H1 (cell line): ENCODE measurements around the gene TK1. TPM values are rescaled to one million over a fixed set of nuclear protein-coding genes. Genes with fewer than 3 reads are reported as not detected.

Experiments
- CTCF ChIA-PET: fragments of 300-600 bp; sonication (Branson Sonifier 250); formaldehyde crosslinking; loops from one replicate; lab custom pipeline; 2021; ENCODE audit not compliant: partially characterized antibody; lab: Charles Lee
- POLR2A ChIA-PET: fragments of 300-600 bp; sonication (Branson Sonifier 250); formaldehyde crosslinking; loops from one replicate; lab custom pipeline; 2021; ENCODE audit warnings: inconsistent platforms; ENCODE audit not compliant: partially characterized antibody; lab: Charles Lee
- DNase-seq, 2 experiments: peaks; one replicate each; pipeline versions ENCODE4 v3.0.0 to v3.0.0-alpha.2; 2010 to 2022; ENCODE audit warnings: low spot score in 2 of 2, low read depth in 1 of 2, mixed read lengths in 1 of 2
- FAIRE-seq: peaks from 2 replicates; lab custom pipeline; 2011; peaks lifted over from hg19 to GRCh38; lab: Jason Lieb, UNC
- H2AFZ ChIP-seq: 2 replicates; pipeline ENCODE4 v1.8.1; 2012; ENCODE audit warnings: low read length, inconsistent platforms
- H2AK5ac ChIP-seq: 2 replicates; pipeline ENCODE4 v1.6.1; 2013; ENCODE audit warnings: low read depth, low read length
- H2BK120ac ChIP-seq: replicated peaks from 2 replicates; pipeline ENCODE3; 2013; ENCODE audit warnings: low read depth, low read length, inconsistent platforms
- H2BK12ac ChIP-seq: 2 replicates; pipeline ENCODE4 v1.6.1; 2013; ENCODE audit warnings: low read depth, low read length
- H2BK15ac ChIP-seq: 2 replicates; pipeline ENCODE4 v1.6.1; 2013; ENCODE audit warnings: low read length
- H2BK20ac ChIP-seq: 2 replicates; pipeline ENCODE4 v1.6.1; 2013; ENCODE audit warnings: low read length
- H2BK5ac ChIP-seq: 2 replicates; pipeline ENCODE4 v1.6.1; 2013; ENCODE audit warnings: low read depth, low read length
- H3K14ac ChIP-seq: 2 replicates; pipeline ENCODE4 v1.6.1; 2013; ENCODE audit warnings: inconsistent platforms; ENCODE audit not compliant: insufficient read length
- H3K18ac ChIP-seq: 2 replicates; pipeline ENCODE4 v1.6.1; 2013; ENCODE audit warnings: low read length; ENCODE audit errors: extremely low read depth
- H3K23ac ChIP-seq: 2 replicates; pipeline ENCODE4 v1.6.1; 2013; ENCODE audit warnings: inconsistent platforms; ENCODE audit not compliant: insufficient read length
- H3K23me2 ChIP-seq: 2 replicates; pipeline ENCODE4 v1.6.1; 2013; ENCODE audit warnings: low read depth, low read length
- H3K27ac ChIP-seq: 2 replicates; pipeline ENCODE4 v1.6.1; 2011; ENCODE audit warnings: low read depth, low read length, inconsistent platforms
- H3K27me3 ChIP-seq, 4 experiments: replicated peaks in 1 of 4; 1 replicate in 1 of 4; 2 replicates in 3 of 4; pipeline versions ENCODE4 v1.6.1 to v1.8.1; 2011 to 2013; ENCODE audit warnings: low read length in 3 of 4, mild to moderate bottlenecking in 3 of 4, inconsistent platforms in 2 of 4, mixed read lengths in 2 of 4, moderate library complexity in 1 of 4; ENCODE audit not compliant: control insufficient read depth in 3 of 4, insufficient read depth in 3 of 4; ENCODE audit errors: extremely low read depth in 1 of 4
- H3K36me3 ChIP-seq, 4 experiments: 2 replicates each; pipeline versions ENCODE4 v1.6.1 to v1.8.1; 2011 to 2013; ENCODE audit warnings: mild to moderate bottlenecking in 4 of 4, low read length in 3 of 4, moderate library complexity in 2 of 4, control low read depth in 1 of 4, inconsistent platforms in 1 of 4; ENCODE audit not compliant: insufficient read depth in 4 of 4, control insufficient read depth in 2 of 4
- H3K4ac ChIP-seq: replicated peaks from 2 replicates; pipeline ENCODE3; 2013; ENCODE audit warnings: low read length, low read depth, mixed read lengths, inconsistent platforms; ENCODE audit not compliant: insufficient read length
- H3K4me1 ChIP-seq, 4 experiments: replicated peaks in 1 of 4; 1 replicate in 1 of 4; 2 replicates in 3 of 4; pipeline versions ENCODE4 v1.6.1 to v1.8.1; 2011 to 2013; ENCODE audit warnings: low read length in 3 of 4, inconsistent platforms in 2 of 4, mixed read lengths in 1 of 4; ENCODE audit not compliant: insufficient read depth in 4 of 4, control insufficient read depth in 3 of 4
- H3K4me2 ChIP-seq, 2 experiments: 2 replicates each; pipeline versions ENCODE4 v1.6.1 to v1.8.1; 2011 to 2013; ENCODE audit warnings: low read depth in 2 of 2, low read length in 2 of 2, control low read depth in 1 of 2, inconsistent platforms in 1 of 2, mild to moderate bottlenecking in 1 of 2; ENCODE audit not compliant: insufficient read depth in 1 of 2
- H3K4me3 ChIP-seq, 4 experiments: fragments of 200-600, 300-600 bp in 1 of 4; sonication (generic), shearing (Covaris generic), sonication (Bioruptor Twin) in 1 of 4; 2 replicates each; pipeline versions ENCODE4 v1.5.1 to v1.8.1; 2011 to 2016; ENCODE audit warnings: low read length in 4 of 4, low read depth in 3 of 4, control low read depth in 2 of 4, inconsistent platforms in 2 of 4, mild to moderate bottlenecking in 2 of 4, mixed read lengths in 1 of 4, moderate library complexity in 1 of 4; ENCODE audit not compliant: insufficient read depth in 2 of 4; ENCODE audit errors: extremely low read depth in 1 of 4
- H3K56ac ChIP-seq: replicated peaks from 2 replicates; pipeline ENCODE3; 2013; ENCODE audit warnings: low read depth, mild to moderate bottlenecking, mixed read lengths, low read length, inconsistent platforms; ENCODE audit not compliant: insufficient read length
- H3K79me1 ChIP-seq: 2 replicates; pipeline ENCODE4 v1.6.1; 2013; ENCODE audit warnings: low read depth, low read length, control low read depth
- H3K79me2 ChIP-seq, 2 experiments: 2 replicates each; pipeline versions ENCODE4 v1.6.1 to v1.8.1; 2012 to 2013; ENCODE audit warnings: low read length in 2 of 2, mild to moderate bottlenecking in 2 of 2, inconsistent platforms in 1 of 2; ENCODE audit not compliant: insufficient read depth in 2 of 2, control insufficient read depth in 1 of 2
- H3K9ac ChIP-seq, 4 experiments: replicated peaks in 1 of 4; 1 replicate in 1 of 4; 2 replicates in 3 of 4; pipeline versions ENCODE4 v1.6.1 to v1.8.1; 2011 to 2013; ENCODE audit warnings: low read depth in 3 of 4, low read length in 3 of 4, control low read depth in 2 of 4, mild to moderate bottlenecking in 2 of 4, moderate library complexity in 2 of 4, inconsistent platforms in 1 of 4; ENCODE audit errors: extremely low read depth in 1 of 4
- H3K9me3 ChIP-seq, 2 experiments: 2 replicates each; pipeline versions ENCODE4 v1.6.1 to v1.8.1; 2012 to 2013; ENCODE audit warnings: mild to moderate bottlenecking in 2 of 2, moderate library complexity in 2 of 2, control low read depth in 1 of 2, inconsistent platforms in 1 of 2, low read depth in 1 of 2, low read length in 1 of 2, mixed read lengths in 1 of 2; ENCODE audit not compliant: insufficient read depth in 2 of 2
- H4K20me1 ChIP-seq, 2 experiments: replicated peaks in 1 of 2; 2 replicates each; pipeline versions ENCODE3 to v1.8.1; 2011 to 2013; ENCODE audit warnings: inconsistent platforms in 2 of 2, low read length in 2 of 2, mild to moderate bottlenecking in 1 of 2; ENCODE audit not compliant: insufficient read depth in 2 of 2, control insufficient read depth in 1 of 2
- H4K5ac ChIP-seq: 2 replicates; pipeline ENCODE4 v1.6.1; 2013; ENCODE audit warnings: low read length, low read depth, mixed read lengths, inconsistent platforms; ENCODE audit not compliant: insufficient read length
- H4K8ac ChIP-seq: 2 replicates; pipeline ENCODE4 v1.8.0; 2013; ENCODE audit warnings: mild to moderate bottlenecking, moderate library complexity, low read length, inconsistent platforms; ENCODE audit not compliant: insufficient read depth; ENCODE audit errors: extremely low read depth
- H4K91ac ChIP-seq: replicated peaks from 2 replicates; pipeline ENCODE3; 2013; ENCODE audit warnings: low read length, mixed read lengths, inconsistent platforms; ENCODE audit not compliant: insufficient read length
- BACH1 ChIP-seq: IDR thresholded peaks from 2 replicates; pipeline ENCODE4 v1.6.1; 2012; ENCODE audit warnings: low read length, improper control_type of control experiment
- CHD1 ChIP-seq: IDR thresholded peaks from 2 replicates; pipeline ENCODE4 v1.6.1; 2012; ENCODE audit warnings: low read depth, low read length, improper control_type of control experiment
- EGR1 ChIP-seq: IDR thresholded peaks from 2 replicates; pipeline ENCODE4 v1.6.1; 2011; ENCODE audit warnings: low read depth, low read length, borderline replicate concordance
- JUND ChIP-seq: IDR thresholded peaks from 2 replicates; pipeline ENCODE4 v1.6.1; 2011; ENCODE audit warnings: mild to moderate bottlenecking, improper control_type of control experiment, low read length
- KDM4A ChIP-seq: IDR thresholded peaks from one replicate; pipeline ENCODE4 v1.7.1; 2012; ENCODE audit warnings: low read depth, mild to moderate bottlenecking, moderate library complexity, low read length, inconsistent platforms; ENCODE audit not compliant: severe bottlenecking
- MAFK ChIP-seq: IDR thresholded peaks from 2 replicates; pipeline ENCODE4 v1.6.1; 2012; ENCODE audit warnings: low read depth, mild to moderate bottlenecking, improper control_type of control experiment, low read length
- POLR2A ChIP-seq, 2 experiments: IDR thresholded peaks; 1 replicate in 1 of 2; 2 replicates in 1 of 2; pipeline ENCODE4 v1.6.1; 2011; ENCODE audit warnings: low read depth in 2 of 2, low read length in 2 of 2, mild to moderate bottlenecking in 2 of 2; ENCODE audit errors: control extremely low read depth in 1 of 2
- POLR2AphosphoS5 ChIP-seq: IDR thresholded peaks from 2 replicates; pipeline ENCODE4 v1.6.1; 2011; ENCODE audit warnings: low read depth, low read length
- POU5F1 ChIP-seq: IDR thresholded peaks from 2 replicates; pipeline ENCODE4 v1.6.1; 2011; ENCODE audit warnings: low read depth, mild to moderate bottlenecking, low read length, moderate library complexity
- RXRA ChIP-seq: IDR thresholded peaks from 2 replicates; pipeline ENCODE4 v1.6.1; 2011; ENCODE audit warnings: low read depth, mild to moderate bottlenecking, low read length, moderate library complexity; ENCODE audit not compliant: insufficient read depth
- SRF ChIP-seq: IDR thresholded peaks from 2 replicates; pipeline ENCODE4 v1.6.1; 2011; ENCODE audit warnings: mild to moderate bottlenecking, low read depth, low read length, moderate library complexity
- SUZ12 ChIP-seq: fragments of 200-600 bp; sonication (generic); IDR thresholded peaks from 2 replicates; pipeline ENCODE4 v1.6.1; 2012; ENCODE audit warnings: mild to moderate bottlenecking, inconsistent platforms, low read length, moderate library complexity, mixed read lengths
- WGBS, 2 experiments: shearing (Covaris generic) in 1 of 2; methylation state at CpG; one replicate each; pipeline versions ENCODE4 v1.1.6 to v1.1.7; 2013 to 2015; ENCODE audit warnings: low lambda C conversion rate in 2 of 2, mixed read lengths in 2 of 2, inconsistent platforms in 1 of 2, low coverage in 1 of 2, missing lambda C conversion rate in 1 of 2; ENCODE audit not compliant: insufficient replicate concordance in 2 of 2, insufficient coverage in 1 of 2, insufficient read length in 1 of 2; ENCODE audit errors: extremely low coverage in 1 of 2, missing lambda C conversion rate in 1 of 2; 5-methylcytosine and 5-hydroxymethylcytosine counted together
- polyA plus RNA-seq, 7 experiments: library from polyadenylated mRNA; depleted of rRNA in 3 of 7; stranded (reverse) in 5 of 7; unstranded in 2 of 7; fragments of >200 nt in 5 of 7; fragments of 200-250 nt in 2 of 7; gene quantifications; 1 replicate in 5 of 7; 2 replicates in 1 of 7; 4 replicates in 1 of 7; pipeline versions ENCODE4 v1.2.1 to v1.2.3, GENCODE V29; 2011 to 2013; ENCODE audit warnings: missing spikeins in 2 of 7, mixed read lengths in 2 of 7
- total RNA-seq: library from RNA; stranded (reverse); fragmentation: NEBNext Ultra II Directional; extraction: Animal tissue kit (Norgen Biotek cat#: 25700); gene quantifications from 2 replicates; pipeline ENCODE4 v1.2.1, GENCODE V29; 2021
- TF ChIP-seq, protein P1 (sequence below): IDR thresholded peaks from 2 replicates; pipeline ENCODE4 v1.6.1; 2012; ENCODE audit warnings: inconsistent platforms

The TK1 gene
- total and polyA plus RNA-seq, 2 of the 8 experiments (the other 6 are each of a cell fraction or from before 2014, with no cell fraction given): 66.9 to 147 TPM

DNA sequence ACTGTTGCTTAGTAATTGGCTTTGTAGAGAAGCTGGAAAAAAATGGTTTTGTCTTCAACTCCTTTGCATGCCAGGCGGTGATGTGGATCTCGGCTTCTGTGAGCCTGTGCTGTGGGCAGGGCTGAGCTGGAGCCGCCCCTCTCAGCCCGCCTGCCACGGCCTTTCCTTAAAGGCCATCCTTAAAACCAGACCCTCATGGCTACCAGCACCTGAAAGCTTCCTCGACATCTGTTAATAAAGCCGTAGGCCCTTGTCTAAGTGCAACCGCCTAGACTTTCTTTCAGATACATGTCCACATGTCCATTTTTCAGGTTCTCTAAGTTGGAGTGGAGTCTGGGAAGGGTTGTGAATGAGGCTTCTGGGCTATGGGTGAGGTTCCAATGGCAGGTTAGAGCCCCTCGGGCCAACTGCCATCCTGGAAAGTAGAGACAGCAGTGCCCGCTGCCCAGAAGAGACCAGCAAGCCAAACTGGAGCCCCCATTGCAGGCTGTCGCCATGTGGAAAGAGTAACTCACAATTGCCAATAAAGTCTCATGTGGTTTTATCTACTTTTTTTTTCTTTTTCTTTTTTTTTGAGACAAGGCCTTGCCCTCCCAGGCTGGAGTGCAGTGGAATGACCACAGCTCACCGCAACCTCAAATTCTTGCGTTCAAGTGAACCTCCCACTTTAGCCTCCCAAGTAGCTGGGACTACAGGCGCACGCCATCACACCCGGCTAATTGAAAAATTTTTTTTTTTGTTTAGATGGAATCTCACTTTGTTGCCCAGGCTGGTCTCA lies 38.4 kb upstream of the TK1 start:
- 93% methylated on average over 16 of the region's 16 CpGs; no CpG with 5 or more reads in 1 of the 2 experiments for WGBS, 2 experiments
- TF ChIP-seq SUZ12: no peak
- TF ChIP-seq BACH1: no peak
- no peak for TF ChIP-seq POLR2A (IDR thresholded peaks at IDR 0.05; ENCODE audit: control extremely low read depth in 1 of 2, low read depth in 2 of 2, low read length in 2 of 2)
- TF ChIP-seq KDM4A: no peak
- no peak for TF ChIP-seq SRF
- TF ChIP-seq JUND: no peak
- TF ChIP-seq RXRA: no peak
- TF ChIP-seq CHD1: no peak
- no peak for TF ChIP-seq POU5F1
- TF ChIP-seq POLR2AphosphoS5: no peak
- TF ChIP-seq EGR1: no peak
- TF ChIP-seq, protein P1, sequence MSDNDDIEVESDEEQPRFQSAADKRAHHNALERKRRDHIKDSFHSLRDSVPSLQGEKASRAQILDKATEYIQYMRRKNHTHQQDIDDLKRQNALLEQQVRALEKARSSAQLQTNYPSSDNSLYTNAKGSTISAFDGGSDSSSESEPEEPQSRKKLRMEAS: no peak
- no peak for TF ChIP-seq MAFK

More for the DNA sequence above, 38.4 kb upstream of the TK1 start:
- no peak for FAIRE-seq
- Histone ChIP-seq H3K4me3 (no peak overlapping the region), H2BK20ac (no peak overlapping the region), H3K9me3 (no peaks in the 10 kb centered on the region), H4K20me1 (peaks cover 0 to 3% of the 10 kb centered on the region in 2 experiments), H4K8ac (no peak overlapping the region), H2BK15ac (no peak overlapping the region), H2BK120ac (no peak overlapping the region), H3K23ac (no peak overlapping the region), H3K27me3 (peaks cover 0 to under 1% (median under 1%) of the 10 kb centered on the region in 4 experiments; a peak in 1 of 7 replicates), H3K36me3 (peaks cover 13 to 33% (median 26%) of the 10 kb centered on the region in 4 experiments), H3K4ac (no peak overlapping the region), H3K4me2 (no peak overlapping the region), H3K23me2 (no peaks in the 10 kb centered on the region), H3K9ac (no peak overlapping the region), H2BK12ac (no peak overlapping the region), H3K79me1 (no peaks in the 10 kb centered on the region), H3K4me1 (no peaks in the 10 kb centered on the region), H2AFZ (no peak overlapping the region), H3K14ac (no peak overlapping the region), H2BK5ac (no peak overlapping the region), H3K18ac (no peak overlapping the region), H3K27ac (no peak overlapping the region), H4K5ac (no peak overlapping the region), H3K79me2 (peaks cover 0 to 2% of the 10 kb centered on the region in 2 experiments; a peak in 1 of 4 replicates), H4K91ac (no peak overlapping the region), H3K56ac (no peak overlapping the region), H2AK5ac (no peak overlapping the region)
- DNase-seq: no peak
- CTCF ChIA-PET: interaction anchor here (1.0 to 3.3 kb wide), 5 partner anchors 9 to 44 kb away, joined by 3 to 27 read pairs (median 4); no protein-coding TSS in a partner anchor
- POLR2A ChIA-PET: interaction anchor here (0.6 to 4.1 kb wide), 11 partner anchors 11 to 83 kb away, joined by 3 to 19 read pairs (median 4); partner anchors contain the start of genes AFMID, BIRC5 and TK1
